IPS DF 4.7 (cell line): ENCODE data around the gene CEP162.
"Not testable (repeated sequence)": the region's sequence is repeated elsewhere in the genome, so short reads cannot be mapped to it uniquely, and the experiment has no call there.

Experiments
- DNase-seq: peaks from one replicate; pipeline ENCODE4 v3.0.0-alpha.2; 2013; ENCODE audit warnings: low spot score; ENCODE audit errors: extremely low read depth

CEP162 gene

DNA sequence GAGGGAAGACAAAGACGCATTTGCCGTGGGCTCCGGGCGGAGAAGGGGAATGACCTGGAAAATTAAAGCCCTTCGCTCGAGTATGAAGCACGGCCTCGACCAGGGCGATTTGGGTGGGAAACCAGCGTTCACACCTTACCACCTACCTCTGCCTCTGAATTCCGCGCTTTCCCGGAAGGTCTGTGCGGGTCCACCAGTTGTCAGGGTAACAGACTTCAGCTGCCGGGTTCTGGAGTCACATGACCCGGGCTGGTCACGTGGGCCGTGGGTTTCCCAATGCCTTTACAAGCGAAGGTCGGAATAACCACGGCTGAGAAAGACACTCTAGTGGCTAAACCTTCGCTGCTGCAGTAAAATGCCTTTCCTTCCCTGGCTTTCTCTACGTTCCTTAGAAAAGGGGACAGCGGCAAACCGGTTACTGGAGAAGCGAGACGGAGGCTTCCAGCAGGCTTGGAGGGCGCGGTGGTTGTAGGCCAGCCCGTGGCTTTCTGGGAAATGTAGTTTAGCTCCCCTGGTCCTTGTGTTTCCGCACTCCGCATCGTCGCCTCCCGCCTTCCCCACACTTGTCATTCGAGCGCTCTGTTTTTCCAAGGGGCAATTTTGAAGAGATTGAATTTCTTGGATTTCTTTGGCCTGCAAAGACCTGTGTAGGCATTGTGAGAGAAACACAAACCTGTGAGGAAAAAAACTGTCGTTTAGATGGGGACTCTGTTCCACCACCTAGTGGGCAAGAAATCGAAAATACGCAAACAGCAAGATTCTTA is at the start of gene CEP162:
CEP162 (minus strand) TSS at position 210 of the 764 bp plus-strand sequence. CDS start 1,250 bp downstream, outside the sequence.
- peak; percentile 78 for DNase-seq

- DNase-seq: no peak
Observed at GRCh38 chr6:84274856-84275255, 47.4 kb upstream of the CEP162 start.

DNA sequence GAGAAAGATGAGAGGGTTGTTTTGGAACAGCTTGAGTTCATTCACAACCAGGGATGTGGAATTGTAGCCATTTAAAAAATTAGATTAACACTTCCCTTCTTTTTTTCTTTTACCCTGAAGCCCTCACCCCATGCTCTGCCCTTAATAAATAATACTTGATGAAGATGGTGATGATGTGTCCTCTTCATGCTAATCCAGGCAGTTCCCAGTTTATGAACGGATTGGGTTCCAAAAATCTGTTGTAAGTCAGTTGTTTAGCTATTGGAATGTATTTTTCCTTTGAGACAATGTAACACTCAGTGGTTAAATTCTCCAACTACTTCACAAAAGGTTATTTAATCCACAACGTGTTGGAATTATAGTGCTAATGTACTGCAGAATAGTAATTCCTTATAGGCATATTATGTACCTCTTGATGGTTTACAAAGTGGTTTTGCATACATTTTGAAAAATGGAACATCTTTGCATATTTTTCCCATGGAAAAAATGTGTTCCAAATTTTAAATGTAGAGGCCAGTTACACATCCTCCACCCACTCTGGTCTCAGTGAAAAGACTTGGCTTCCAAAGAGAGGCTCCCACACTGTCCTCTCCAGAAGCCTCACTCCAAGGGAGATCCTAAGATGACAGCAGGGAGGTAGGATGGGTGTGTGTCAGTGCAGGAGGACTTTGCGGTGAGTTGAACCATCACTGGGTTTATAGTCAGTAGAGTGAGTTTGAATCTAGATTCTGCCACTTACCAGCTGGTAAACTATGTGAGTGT is 45.8 kb upstream of the CEP162 start:
- DNase-seq: no peak

DNA sequence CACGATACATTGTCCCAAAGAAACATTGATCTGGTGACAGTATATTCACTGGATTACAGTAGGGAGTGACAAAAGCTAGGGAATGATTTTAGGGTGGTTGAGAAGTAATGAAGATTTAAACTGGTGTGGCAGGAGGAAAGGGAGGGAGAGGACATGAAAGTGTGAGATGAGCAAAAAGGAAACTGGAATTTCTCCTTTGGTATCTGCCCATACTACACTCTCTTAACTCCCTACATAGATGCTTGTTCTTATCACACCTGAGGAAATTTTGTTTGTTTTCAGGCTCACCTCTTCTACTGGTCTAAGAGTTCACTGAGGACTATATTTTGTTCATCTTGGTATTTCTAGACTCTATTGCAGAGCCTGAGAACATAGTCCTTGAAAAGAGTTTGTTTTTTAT is 44.9 kb upstream of the CEP162 start:
- DNase-seq: no peak

DNA sequence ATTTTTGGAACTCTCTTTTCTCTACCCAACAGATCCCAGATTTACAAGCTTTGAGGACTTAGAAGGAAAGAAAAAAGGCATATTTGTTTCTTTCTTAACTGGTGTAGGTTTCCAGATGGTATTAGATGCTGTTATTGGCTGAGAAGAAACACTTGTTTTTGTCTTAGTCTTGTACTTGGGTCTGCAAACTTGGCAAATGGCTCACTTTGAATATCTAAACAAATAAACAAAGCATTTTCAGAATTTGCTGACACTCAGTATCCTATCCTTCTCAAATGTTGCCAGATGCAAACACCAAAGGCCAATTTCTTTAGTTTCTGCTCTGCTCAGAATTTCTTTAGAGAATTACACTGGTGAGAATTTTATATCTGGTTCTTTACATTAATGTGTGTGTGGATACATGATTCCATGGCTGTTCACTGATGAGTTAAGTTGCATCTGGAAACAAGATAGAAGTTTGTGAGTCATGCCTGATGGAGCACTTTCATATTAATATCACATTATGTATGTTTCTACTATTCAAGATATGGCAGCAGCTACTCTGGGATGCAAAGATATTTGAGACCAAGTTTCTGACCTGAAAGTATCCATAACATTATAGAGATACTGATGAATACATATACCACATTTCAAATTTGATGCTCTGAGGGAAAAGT is 43.7 kb upstream of the CEP162 start:
- DNase-seq: no peak

GRCh38 chr6:84269947-84270733 is 42.7 kb upstream of the CEP162 start:
- DNase-seq: no peak

- DNase-seq: no peak
Observed at GRCh38 chr6:84268781-84269180, 41.3 kb upstream of the CEP162 start.

DNA sequence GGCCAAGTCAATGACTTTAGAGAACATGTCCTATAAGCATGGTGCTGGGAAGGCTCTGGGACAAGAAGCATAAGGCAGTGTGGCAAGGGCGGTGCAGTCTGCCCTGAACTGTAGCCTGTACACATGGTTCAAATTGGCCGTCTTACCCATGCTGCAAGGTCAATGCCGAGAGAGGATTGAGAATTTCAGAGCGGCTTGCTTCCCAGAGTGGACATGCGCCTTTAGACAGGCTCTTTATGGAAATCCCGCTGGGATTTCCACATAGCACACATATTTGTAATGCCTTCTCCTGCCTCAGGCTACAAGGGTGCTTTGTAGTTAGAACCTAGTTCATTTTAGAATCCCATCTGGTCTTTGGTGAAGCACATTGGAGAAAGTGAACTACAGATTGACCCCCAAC is 36.1 kb upstream of the CEP162 start:
- DNase-seq: no peak

GRCh38 chr6:84260926-84261325 is 33.5 kb upstream of the CEP162 start:
- DNase-seq: no peak

- no peak for DNase-seq
Observed at GRCh38 chr6:84260196-84260595, 32.8 kb upstream of the CEP162 start.

GRCh38 chr6:84258866-84259265 is 31.4 kb upstream of the CEP162 start:
- DNase-seq: no peak

GRCh38 chr6:84258268-84258667 is 30.8 kb upstream of the CEP162 start:
- no peak for DNase-seq

GRCh38 chr6:84255641-84256040 is 28.2 kb upstream of the CEP162 start:
- DNase-seq: no peak

GRCh38 chr6:84253380-84253779 is 25.9 kb upstream of the CEP162 start:
- no peak for DNase-seq

DNA sequence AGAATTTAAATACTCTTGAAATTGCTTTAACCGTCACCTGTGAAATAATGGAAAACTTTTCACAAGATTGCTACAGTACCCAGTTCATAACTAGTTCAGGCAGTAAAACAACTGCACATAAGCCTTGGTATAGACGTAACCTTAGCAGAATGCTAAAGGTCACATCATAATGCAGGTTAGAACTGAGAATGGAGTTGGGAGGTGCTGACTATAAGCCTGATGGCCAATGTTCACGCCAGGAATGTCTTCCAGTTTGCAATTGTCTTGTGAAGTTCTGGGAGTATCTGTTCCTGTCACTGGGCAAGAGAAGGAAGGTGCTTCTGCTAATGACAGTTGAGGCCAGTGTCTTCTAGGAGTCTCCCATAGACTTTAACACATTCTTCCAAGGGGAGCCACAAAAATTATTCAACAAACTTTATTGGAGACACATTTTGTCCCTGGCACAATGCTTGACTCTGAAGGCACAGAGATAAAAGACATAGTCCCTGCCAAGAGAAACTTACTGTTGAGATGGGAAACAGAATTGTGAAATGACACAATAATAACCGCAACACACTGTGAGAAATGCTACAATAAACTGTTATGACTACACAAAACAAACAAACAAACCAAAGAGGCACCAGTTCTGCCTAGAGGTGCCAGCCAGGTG is 24.6 kb upstream of the CEP162 start:
- no peak for DNase-seq

DNA sequence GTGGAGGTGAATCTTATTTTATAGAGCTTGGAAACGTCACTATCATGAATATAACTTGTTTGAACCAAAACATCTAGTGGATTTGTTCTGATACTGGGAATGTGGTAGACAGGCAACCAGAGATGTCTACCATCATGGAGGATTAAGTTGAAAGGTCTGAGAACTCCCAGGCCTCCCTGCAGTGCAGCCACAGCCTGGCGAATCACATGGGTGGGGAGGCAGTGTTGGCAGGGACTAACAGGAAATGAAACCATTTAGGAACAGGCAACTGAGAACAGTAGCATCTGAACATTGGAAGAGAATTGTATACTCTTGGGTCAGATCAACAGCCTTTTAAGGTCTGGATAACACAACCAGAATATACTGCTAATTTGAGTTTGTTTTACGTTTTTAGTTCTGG is 22.3 kb upstream of the CEP162 start:
- no peak for DNase-seq

DNA sequence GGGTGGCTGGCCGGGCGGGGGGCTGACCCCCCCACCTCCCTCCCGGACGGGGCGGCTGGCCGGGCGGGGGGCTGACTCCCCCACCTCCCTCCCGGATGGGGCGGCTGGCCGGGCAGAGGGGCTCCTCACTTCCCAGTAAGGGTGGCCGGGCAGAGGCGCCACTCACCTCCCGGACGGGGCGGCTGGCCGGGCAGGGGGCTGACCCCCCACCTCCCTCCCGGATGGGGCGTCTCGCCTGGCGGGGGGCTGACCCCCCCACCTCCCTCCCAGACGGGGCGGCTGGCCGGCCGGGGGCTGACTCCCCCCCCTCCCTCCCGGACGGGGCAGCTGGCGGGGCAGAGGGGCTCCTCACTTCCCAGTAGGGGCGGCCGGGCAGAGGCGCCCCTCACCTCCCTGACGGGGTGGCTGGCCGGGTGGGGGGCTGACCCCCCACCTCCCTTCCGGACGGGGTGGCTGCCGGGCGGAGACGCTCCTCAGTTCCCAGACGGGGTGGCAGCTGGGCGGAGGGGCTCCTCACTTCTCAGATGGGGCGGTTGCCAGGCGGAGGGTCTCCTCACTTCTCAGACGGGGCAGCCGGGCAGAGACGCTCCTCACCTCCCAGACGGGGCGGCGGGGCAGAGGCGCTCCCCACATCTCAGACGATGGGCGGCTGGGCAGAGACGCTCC is 17.1 kb upstream of the CEP162 start:
- not testable (repeated sequence) for DNase-seq

GRCh38 chr6:84243240-84243639 is 15.8 kb upstream of the CEP162 start:
- DNase-seq: no peak

DNA sequence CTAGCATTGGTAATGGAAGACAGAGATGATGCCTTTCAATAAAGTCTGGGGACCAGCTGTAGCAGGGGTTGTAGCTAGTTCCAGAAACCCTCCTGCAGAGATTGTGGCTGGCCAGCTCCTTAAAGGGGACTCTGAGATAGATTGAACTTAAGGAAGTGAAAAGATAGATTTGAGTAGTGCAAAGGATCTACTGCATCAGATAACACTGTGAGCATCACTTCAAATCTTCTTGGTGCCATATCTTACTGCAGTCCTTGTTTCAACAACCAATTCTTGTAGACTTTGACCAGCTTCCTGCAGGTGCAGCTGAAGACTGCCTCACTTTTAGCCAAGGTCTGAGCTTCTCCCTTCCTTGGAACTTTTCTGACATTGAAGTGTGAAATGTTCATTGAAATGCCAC is 14.8 kb upstream of the CEP162 start:
- no peak for DNase-seq

DNA sequence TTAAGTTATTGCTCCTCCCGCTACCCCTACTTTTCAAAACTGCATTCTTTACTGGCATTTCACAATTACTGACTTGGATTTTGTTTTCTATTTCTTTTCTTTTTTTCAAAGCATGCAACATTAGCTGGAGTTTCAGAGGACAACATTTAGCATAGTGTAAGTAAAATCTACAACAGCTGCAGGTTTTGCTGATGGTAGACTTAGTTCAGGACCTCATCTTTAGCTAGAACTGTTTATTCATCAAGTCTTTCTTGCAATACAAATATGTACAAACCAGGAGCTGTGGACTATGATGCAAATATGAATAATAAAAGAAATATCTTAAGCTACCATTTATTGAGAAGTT is 728 bp upstream of the CEP162 start:
- DNase-seq: no peak

GRCh38 chr6:84227044-84227433 is 404 bp downstream of the CEP162 start:
- DNase-seq: no peak
